Endothelial cell of umbilical vein (primary cell): Measurements from ENCODE around the gene MFGE8.

Source experiments
- JUN ChIP-seq: IDR thresholded peaks from 2 replicates; pipeline ENCODE4 v1.6.1; 2011; ENCODE audit warnings: borderline replicate concordance, low read depth; ENCODE audit not compliant: insufficient read length, insufficient read depth
- POLR2AphosphoS5 ChIP-seq: IDR thresholded peaks from 2 replicates; pipeline ENCODE4 v1.6.1; 2012; ENCODE audit warnings: low read depth, mild to moderate bottlenecking, control low read depth, low read length, moderate library complexity; ENCODE audit not compliant: insufficient read depth
- TF ChIP-seq, protein P1 (sequence below), 2 donors: IDR thresholded peaks; 1 replicate in 1 of 2; 2 replicates in 1 of 2; pipeline ENCODE4 v1.5.1; 2011; ENCODE audit warnings: low read length in 2 of 2, mild to moderate bottlenecking in 2 of 2, moderate library complexity in 2 of 2, control low read depth in 1 of 2, inconsistent platforms in 1 of 2, low read depth in 1 of 2; ENCODE audit not compliant: insufficient read depth in 1 of 2; ENCODE audit errors: extremely low read depth in 1 of 2
- TF ChIP-seq, protein P2 (sequence below): IDR thresholded peaks from 2 replicates; pipeline ENCODE4 v1.6.1; 2011; ENCODE audit not compliant: insufficient read depth, insufficient read length

DNA sequence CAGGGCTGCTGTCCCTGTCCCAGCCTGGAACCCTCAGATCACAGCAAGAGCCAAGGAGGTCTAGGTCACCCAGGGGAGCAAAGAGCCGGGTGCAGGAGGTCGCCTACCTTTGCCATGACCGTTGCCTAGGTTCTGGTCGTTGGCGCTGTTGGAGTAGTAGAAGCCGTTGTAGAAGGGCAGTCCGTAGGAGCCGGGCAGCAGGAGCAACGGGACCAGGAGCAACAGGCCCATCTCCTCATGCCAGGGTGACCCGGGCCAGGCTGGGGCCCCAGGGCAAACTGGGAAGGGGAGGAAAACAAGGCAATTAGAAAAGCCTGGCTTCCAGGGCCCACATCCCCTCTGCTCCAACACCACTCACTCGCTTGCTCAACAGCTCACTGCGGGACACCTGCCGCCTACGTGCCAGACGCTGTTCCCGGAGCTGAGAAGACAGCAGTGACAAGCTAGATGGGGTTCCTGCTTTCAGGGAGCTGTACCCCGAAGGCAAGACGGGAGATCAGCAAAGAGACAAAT lies 26.1 kb downstream of the MFGE8 start:
- TF ChIP-seq, protein P1, sequence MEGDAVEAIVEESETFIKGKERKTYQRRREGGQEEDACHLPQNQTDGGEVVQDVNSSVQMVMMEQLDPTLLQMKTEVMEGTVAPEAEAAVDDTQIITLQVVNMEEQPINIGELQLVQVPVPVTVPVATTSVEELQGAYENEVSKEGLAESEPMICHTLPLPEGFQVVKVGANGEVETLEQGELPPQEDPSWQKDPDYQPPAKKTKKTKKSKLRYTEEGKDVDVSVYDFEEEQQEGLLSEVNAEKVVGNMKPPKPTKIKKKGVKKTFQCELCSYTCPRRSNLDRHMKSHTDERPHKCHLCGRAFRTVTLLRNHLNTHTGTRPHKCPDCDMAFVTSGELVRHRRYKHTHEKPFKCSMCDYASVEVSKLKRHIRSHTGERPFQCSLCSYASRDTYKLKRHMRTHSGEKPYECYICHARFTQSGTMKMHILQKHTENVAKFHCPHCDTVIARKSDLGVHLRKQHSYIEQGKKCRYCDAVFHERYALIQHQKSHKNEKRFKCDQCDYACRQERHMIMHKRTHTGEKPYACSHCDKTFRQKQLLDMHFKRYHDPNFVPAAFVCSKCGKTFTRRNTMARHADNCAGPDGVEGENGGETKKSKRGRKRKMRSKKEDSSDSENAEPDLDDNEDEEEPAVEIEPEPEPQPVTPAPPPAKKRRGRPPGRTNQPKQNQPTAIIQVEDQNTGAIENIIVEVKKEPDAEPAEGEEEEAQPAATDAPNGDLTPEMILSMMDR (IDR thresholded peaks at IDR 0.05; ENCODE audit: extremely low read depth in 1 of 2, insufficient read depth in 1 of 2, low read depth in 1 of 2, low read length in 2 of 2), result no peak
- TF ChIP-seq POLR2AphosphoS5 (no peak), JUN (no peak)
- TF ChIP-seq, protein P2, sequence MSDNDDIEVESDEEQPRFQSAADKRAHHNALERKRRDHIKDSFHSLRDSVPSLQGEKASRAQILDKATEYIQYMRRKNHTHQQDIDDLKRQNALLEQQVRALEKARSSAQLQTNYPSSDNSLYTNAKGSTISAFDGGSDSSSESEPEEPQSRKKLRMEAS, result no peak
